Stimulated activated CD4-positive, alpha-beta T cell treated with anti-CD3 and anti-CD28 coated beads, Interleukin-1b, Interleukin-23, amount 100 ng/mL, for 24 hours (primary cell): ENCODE data around the gene F8A1.
"Not testable (repeated sequence)": the region's sequence is repeated elsewhere in the genome, so short reads cannot be mapped to it uniquely, and the experiment has no call there.

Source experiments
- DNase-seq, 4 experiments: peaks; one replicate each; pipeline ENCODE4 v3.0.0-alpha.2; 2020; ENCODE audit warnings: low read depth in 4 of 4, low spot score in 1 of 4

The F8A1 gene

GRCh38 chrX:154886069-154886788 is at the start of gene F8A1:
Gene F8A1, plus strand, starts transcription at chrX:154886355. Its CDS starts 20 bp downstream, at chrX:154886375.
- peak in 3 of 4 experiments; percentile 1 to 34 (median 14) for DNase-seq

- no peak for DNase-seq
Observed at GRCh38 chrX:154840856-154841255, 45.3 kb upstream of the F8A1 start.

- no peak for DNase-seq
Observed at GRCh38 chrX:154850957-154851611, 35.1 kb upstream of the F8A1 start.

- DNase-seq: no peak
Observed at GRCh38 chrX:154855256-154855655, 30.9 kb upstream of the F8A1 start.

GRCh38 chrX:154868522-154868921 is 17.6 kb upstream of the F8A1 start:
- not testable (repeated sequence) for DNase-seq

- no peak for DNase-seq
Observed at GRCh38 chrX:154873329-154873728, 12.8 kb upstream of the F8A1 start.

- DNase-seq: not testable (repeated sequence)
Observed at GRCh38 chrX:154884069-154884468, 2.1 kb upstream of the F8A1 start.

GRCh38 chrX:154885057-154885456 is 1.1 kb upstream of the F8A1 start:
- DNase-seq: not testable (repeated sequence)

- DNase-seq: not testable (repeated sequence)
Observed at GRCh38 chrX:154885549-154885948, 606 bp upstream of the F8A1 start.

- DNase-seq: not testable (repeated sequence)
Observed at GRCh38 chrX:154886789-154887221, 650 bp downstream of the F8A1 start.

GRCh38 chrX:154890990-154891639 is 5.0 kb downstream of the F8A1 start:
- DNase-seq: no peak

GRCh38 chrX:154892296-154892695 is 6.1 kb downstream of the F8A1 start:
- DNase-seq: no peak

- DNase-seq: no peak
Observed at GRCh38 chrX:154900323-154900722, 14.2 kb downstream of the F8A1 start.

GRCh38 chrX:154902408-154902807 is 16.3 kb downstream of the F8A1 start:
- DNase-seq: no peak

- DNase-seq: no peak
Observed at GRCh38 chrX:154908821-154909220, 22.7 kb downstream of the F8A1 start.

- not testable (repeated sequence) for DNase-seq
Observed at GRCh38 chrX:154910048-154910447, 23.9 kb downstream of the F8A1 start.

GRCh38 chrX:154910528-154910927 is 24.4 kb downstream of the F8A1 start:
- DNase-seq: not testable (repeated sequence)

- DNase-seq: no peak
Observed at GRCh38 chrX:154914052-154914451, 27.9 kb downstream of the F8A1 start.

- peak in 2 of 4 experiments; percentile 1 to 9 for DNase-seq
Observed at GRCh38 chrX:154918060-154918483, 31.9 kb downstream of the F8A1 start.

GRCh38 chrX:154924771-154925170 is 38.6 kb downstream of the F8A1 start:
- DNase-seq: not testable (repeated sequence)
